HepG2 (cell line): Measurements from ENCODE around the gene HNRNPR. TPM values are rescaled to one million over a fixed set of nuclear protein-coding genes. Genes with fewer than 3 reads are reported as not detected.

Experiments used
- BRF2 ChIP-seq: sonication (generic); formaldehyde crosslinking; IDR thresholded peaks from 2 replicates; pipeline ENCODE4 v1.8.1; 2022; ENCODE audit warnings: mild to moderate bottlenecking, missing genetic modification reagents
- CEBPG ChIP-seq: IDR thresholded peaks from 2 replicates; pipeline ENCODE4 v1.6.1; 2016
- CHCHD3 ChIP-seq: sonication (generic); formaldehyde crosslinking; IDR thresholded peaks from 2 replicates; pipeline ENCODE4 v1.8.0; 2022; ENCODE audit warnings: mild to moderate bottlenecking, missing genetic modification reagents, moderate library complexity
- DZIP1 ChIP-seq: sonication (generic); formaldehyde crosslinking; IDR thresholded peaks from 2 replicates; pipeline ENCODE4 v1.5.0; 2020; ENCODE audit warnings: mild to moderate bottlenecking, missing genetic modification reagents
- HOMEZ ChIP-seq: IDR thresholded peaks from 2 replicates; pipeline ENCODE4 v1.6.1; 2016; ENCODE audit warnings: low read depth
- MBNL3 ChIP-seq: fragments of 250-450 bp; sonication (Bioruptor Pico); conservative IDR thresholded peaks from 2 replicates; pipeline ENCODE4 v1.8.0; 2022; ENCODE audit warnings: mild to moderate bottlenecking, inconsistent platforms
- MED13 ChIP-seq: sonication (generic); formaldehyde crosslinking; IDR thresholded peaks from 2 replicates; pipeline ENCODE4 v1.5.0; 2020; ENCODE audit warnings: missing genetic modification reagents
- MXD1 ChIP-seq: sonication (generic); formaldehyde crosslinking; IDR thresholded peaks from 2 replicates; pipeline ENCODE4 v1.4.0; 2020; ENCODE audit warnings: mild to moderate bottlenecking, missing genetic modification reagents
- POLR2A ChIP-seq, 2 experiments: IDR thresholded peaks; 2 replicates each; pipeline ENCODE4 v1.6.1; 2011; ENCODE audit warnings: low read depth in 2 of 2, low read length in 2 of 2, mild to moderate bottlenecking in 1 of 2, moderate library complexity in 1 of 2; ENCODE audit not compliant: insufficient read depth in 1 of 2
- RBM22 ChIP-seq: fragments of 200-400 bp; formaldehyde crosslinking; optimal IDR thresholded peaks from 2 replicates; pipeline ENCODE3; 2017; ENCODE audit warnings: mild to moderate bottlenecking, low read length, moderate library complexity
- THAP11 ChIP-seq: IDR thresholded peaks from 2 replicates; pipeline ENCODE4 v1.6.1; 2016; ENCODE audit warnings: missing biosample characterization, missing genetic modification reagents
- THRA ChIP-seq: sonication (generic); formaldehyde crosslinking; IDR thresholded peaks from 2 replicates; pipeline ENCODE4 v1.4.0; 2020; ENCODE audit warnings: missing genetic modification reagents, borderline replicate concordance
- TIGD3 ChIP-seq: sonication (generic); formaldehyde crosslinking; IDR thresholded peaks from 2 replicates; pipeline ENCODE4 v1.5.1; 2020; ENCODE audit warnings: mild to moderate bottlenecking, missing genetic modification reagents, borderline replicate concordance
- ZFP37 ChIP-seq: sonication (generic); formaldehyde crosslinking; IDR thresholded peaks from 2 replicates; pipeline ENCODE4 v1.4.0; 2020; ENCODE audit warnings: missing genetic modification reagents, borderline replicate concordance
- ZNF12 ChIP-seq: sonication (generic); formaldehyde crosslinking; IDR thresholded peaks from 2 replicates; pipeline ENCODE4 v1.5.0; 2020; ENCODE audit warnings: missing genetic modification reagents
- ZNF124 ChIP-seq: sonication (generic); formaldehyde crosslinking; IDR thresholded peaks from 2 replicates; pipeline ENCODE4 v1.4.0; 2020; ENCODE audit warnings: missing genetic modification reagents
- ZNF615 ChIP-seq: sonication (generic); formaldehyde crosslinking; IDR thresholded peaks from 2 replicates; pipeline ENCODE4 v1.5.0; 2020; ENCODE audit warnings: mild to moderate bottlenecking, missing genetic modification reagents, borderline replicate concordance
- ZNF713 ChIP-seq: sonication (generic); formaldehyde crosslinking; IDR thresholded peaks from 2 replicates; pipeline ENCODE4 v1.4.0; 2020; ENCODE audit warnings: mild to moderate bottlenecking, missing genetic modification reagents
- ZZZ3 ChIP-seq: sonication (generic); formaldehyde crosslinking; IDR thresholded peaks from 2 replicates; pipeline ENCODE4 v1.4.0; 2020; ENCODE audit warnings: missing genetic modification reagents, mild to moderate bottlenecking, borderline replicate concordance
- polyA plus RNA-seq, 8 experiments: library from polyadenylated mRNA; depleted of rRNA in 3 of 8; stranded (reverse) in 7 of 8; unstranded in 1 of 8; fragments of >200 nt; fragmentation: Illumina TruSeq in 4 of 8; extraction: Trizol in 4 of 8; gene quantifications; 2 replicates each; pipeline versions ENCODE4 v1.2.1 to v1.2.3, GENCODE V29; 2011 to 2016; ENCODE audit warnings: low read depth in 4 of 8, missing spikeins in 1 of 8, mixed read lengths in 1 of 8; ENCODE audit not compliant: insufficient read depth in 1 of 8
- total RNA-seq, 5 experiments: library from RNA; depleted of rRNA; stranded (reverse); fragments of >200 nt; fragmentation: Illumina TruSeq; extraction: Trizol; gene quantifications; 2 replicates each; pipeline ENCODE4 v1.2.3, GENCODE V29; 2016; ENCODE audit warnings: low read depth in 1 of 5

Gene HNRNPR
- total and polyA plus RNA-seq, 2 of the 13 experiments (the other 11 are each of a cell fraction or from before 2014, with no cell fraction given): 133 to 216 TPM

- TF ChIP-seq ZNF12 (CRISPR knock-in tag) (no peak), THAP11 (peak; percentile 50), BRF2 (CRISPR knock-in tag) (no peak), THRA (CRISPR knock-in tag) (peak; percentile 94), TIGD3 (no peak), ZNF615 (no peak), DZIP1 (CRISPR knock-in tag) (no peak), ZZZ3 (CRISPR knock-in tag) (no peak), ZNF713 (CRISPR knock-in tag) (no peak), ZFP37 (CRISPR knock-in tag) (no peak), MBNL3 (no peak), RBM22 (peak; percentile 17), ZNF124 (no peak), MED13 (CRISPR knock-in tag) (no peak), POLR2A (IDR thresholded peaks at IDR 0.05; ENCODE audit: insufficient read depth in 1 of 2, low read depth in 2 of 2, low read length in 2 of 2) (peak in 1 of 2 experiments; percentile 38; a peak in 1 of 4 replicates), MXD1 (no peak), CEBPG (peak; percentile 24; the same call in 1 of the 2 replicates), CHCHD3 (CRISPR knock-in tag) (no peak), HOMEZ (no peak)
Observed at GRCh38 chr1:23376890-23377811, 33.1 kb upstream of the HNRNPR start (continued).
